SU-DHL-6 (cell line): ENCODE measurements around the gene MSANTD3.

ENCODE experiments used
- CTCF ChIP-seq: fragments of 200-600 bp; sonication (generic); IDR thresholded peaks from one replicate; pipeline ENCODE4 v1.5.1; 2017; ENCODE audit warnings: antibody characterized with exemption, mild to moderate bottlenecking, low read length, moderate library complexity; ENCODE audit not compliant: insufficient read depth, poor library complexity, severe bottlenecking
- EZH2phosphoT487 ChIP-seq: fragments of 200-600 bp; sonication (generic), shearing (Covaris generic); conservative IDR thresholded peaks from 2 replicates; pipeline ENCODE4 v1.6.1; 2018; ENCODE audit warnings: mild to moderate bottlenecking, antibody characterized with exemption, low read length, moderate library complexity, mixed read lengths

GRCh38 chr9:100474082-100474923 lies 47.4 kb downstream of the MSANTD3 start:
- TF ChIP-seq CTCF: no peak
- TF ChIP-seq EZH2phosphoT487: no peak
